ENCODE data around the gene CAST.
A peak's percentile ranks its signal among the peaks of the same experiment; 100 is the strongest.

Gene CAST

GRCh38 chr5:96679293-96679692 is 17.1 kb downstream of the CAST start:
- no peak for DNase-seq

- no peak for DNase-seq
Observed at GRCh38 chr5:96680759-96681470, 18.7 kb downstream of the CAST start.

- DNase-seq: no peak
Observed at GRCh38 chr5:96683392-96683791, 21.2 kb downstream of the CAST start.

GRCh38 chr5:96683810-96684209 is 21.6 kb downstream of the CAST start:
- DNase-seq: no peak

- no peak for DNase-seq
Observed at GRCh38 chr5:96687080-96687479, 24.9 kb downstream of the CAST start.

- peak; percentile 35 for DNase-seq
Observed at GRCh38 chr5:96687812-96688453, 25.8 kb downstream of the CAST start.

- DNase-seq: no peak
Observed at GRCh38 chr5:96690861-96691260, 28.7 kb downstream of the CAST start.

GRCh38 chr5:96691503-96692303 is 29.5 kb downstream of the CAST start:
- no peak for DNase-seq

- DNase-seq: no peak
Observed at GRCh38 chr5:96692441-96692840, 30.3 kb downstream of the CAST start.

- DNase-seq: no peak
Observed at GRCh38 chr5:96699186-96699820, 37.1 kb downstream of the CAST start.

GRCh38 chr5:96702503-96703383 is 40.6 kb downstream of the CAST start:
- DNase-seq: peak; percentile 63

GRCh38 chr5:96703384-96703920 is 41.3 kb downstream of the CAST start:
- no peak for DNase-seq

GRCh38 chr5:96703995-96704394 is 41.8 kb downstream of the CAST start:
- DNase-seq: no peak

- DNase-seq: no peak
Observed at GRCh38 chr5:96706433-96707111, 44.4 kb downstream of the CAST start.

GRCh38 chr5:96708600-96708999 is 46.4 kb downstream of the CAST start:
- no peak for DNase-seq

GRCh38 chr5:96709152-96709821 is 47.1 kb downstream of the CAST start:
- no peak for DNase-seq

GRCh38 chr5:96712100-96712746 is 50.0 kb downstream of the CAST start:
- no peak for DNase-seq

GRCh38 chr5:96714450-96714849 is 52.3 kb downstream of the CAST start:
- DNase-seq: no peak

GRCh38 chr5:96714951-96715451 is 52.8 kb downstream of the CAST start:
- no peak for DNase-seq

GRCh38 chr5:96716007-96716406 is 53.8 kb downstream of the CAST start:
- no peak for DNase-seq
